Adipocyte (in vitro differentiated cells): Measurements from ENCODE around the gene DOCK3.
"Not testable (repeated sequence)": the region's sequence is repeated elsewhere in the genome, so short reads cannot be mapped to it uniquely, and the experiment has no call there.

Experiments used
- DNase-seq: peaks from one replicate; pipeline ENCODE4 v3.0.0-alpha.2; 2015; ENCODE audit warnings: low read depth
- H3K27me3 ChIP-seq: replicated peaks from 2 replicates; pipeline ENCODE4 v1.7.0; 2013; ENCODE audit warnings: mild to moderate bottlenecking, low read length, moderate library complexity; ENCODE audit not compliant: control insufficient read depth, insufficient read depth
- H3K36me3 ChIP-seq: 2 replicates; pipeline ENCODE4 v1.7.0; 2013; ENCODE audit warnings: low read length, mild to moderate bottlenecking, moderate library complexity; ENCODE audit not compliant: control insufficient read depth, insufficient read depth, severe bottlenecking
- H3K4me1 ChIP-seq: 2 replicates; pipeline ENCODE4 v1.7.0; 2013; ENCODE audit warnings: mild to moderate bottlenecking, low read length, moderate library complexity; ENCODE audit not compliant: control insufficient read depth, insufficient read depth
- H3K4me3 ChIP-seq: 2 replicates; pipeline ENCODE4 v1.7.0; 2013; ENCODE audit warnings: mild to moderate bottlenecking, low read length, moderate library complexity
- H3K9ac ChIP-seq: 2 replicates; pipeline ENCODE4 v1.7.0; 2013; ENCODE audit warnings: mild to moderate bottlenecking, low read length, moderate library complexity
- H3K9me3 ChIP-seq: 2 replicates; pipeline ENCODE4 v1.7.0; 2013; ENCODE audit warnings: mild to moderate bottlenecking, low read length, moderate library complexity; ENCODE audit not compliant: control insufficient read depth

Gene DOCK3

GRCh38 chr3:50850639-50851511, 176.1 kb downstream of the DOCK3 start:
- Histone ChIP-seq H3K36me3 (no peaks in the 10 kb centered on the region), H3K9me3 (peaks cover 9% of the 10 kb centered on the region), H3K9ac (no peak overlapping the region), H3K27me3 (no peaks in the 10 kb centered on the region), H3K4me1 (no peaks in the 10 kb centered on the region), H3K4me3 (no peak overlapping the region)
- no peak for DNase-seq

DNA sequence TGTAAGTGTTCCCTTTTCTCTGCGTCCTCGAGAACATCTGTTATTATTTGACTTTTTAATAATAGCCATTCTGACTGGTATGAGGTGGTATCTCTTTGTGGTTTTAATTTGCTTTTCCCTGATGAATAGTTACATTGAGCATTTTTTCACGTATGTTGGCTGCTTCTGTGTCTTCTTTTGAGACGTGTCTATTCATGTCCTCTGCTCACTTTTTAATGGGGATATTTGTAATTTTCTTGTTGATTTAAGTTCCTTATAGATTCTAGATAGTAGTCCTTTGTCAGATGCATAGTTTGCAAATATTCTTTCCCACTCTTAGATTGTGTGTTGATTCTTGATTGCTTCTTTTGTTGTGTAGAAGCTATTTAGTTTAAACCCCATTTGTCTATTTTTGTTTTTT, 179.2 kb downstream of the DOCK3 start:
- DNase-seq, result no peak
- Histone ChIP-seq H3K4me3 (no peak overlapping the region), H3K9me3 (peaks cover 3% of the 10 kb centered on the region)

GRCh38 chr3:50862221-50862620, 187.5 kb downstream of the DOCK3 start:
- H3K27me3 ChIP-seq, result no peaks in the 10 kb centered on the region
- H3K9ac ChIP-seq, result no peak overlapping the region
- no peak for DNase-seq
- no peaks in the 10 kb centered on the region for H3K4me1 ChIP-seq
- H3K4me3 ChIP-seq, result no peak overlapping the region
- no peaks in the 10 kb centered on the region for H3K36me3 ChIP-seq
- peaks cover 7% of the 10 kb centered on the region for H3K9me3 ChIP-seq

More for the DNA sequence above, 179.2 kb downstream of the DOCK3 start:
- no peaks in the 10 kb centered on the region for H3K27me3 ChIP-seq
- H3K4me1 ChIP-seq, result no peaks in the 10 kb centered on the region
- H3K36me3 ChIP-seq, result no peaks in the 10 kb centered on the region
- H3K9ac ChIP-seq, result no peak overlapping the region

GRCh38 chr3:50873376-50874157, 198.8 kb downstream of the DOCK3 start:
- no peak for DNase-seq
- H3K4me1 ChIP-seq, result peaks cover 3% of the 10 kb centered on the region
- H3K36me3 ChIP-seq, result no peaks in the 10 kb centered on the region
- no peaks in the 10 kb centered on the region for H3K27me3 ChIP-seq
- no peak overlapping the region for H3K4me3 ChIP-seq
- peaks cover 12% of the 10 kb centered on the region for H3K9me3 ChIP-seq
- H3K9ac ChIP-seq, result no peak overlapping the region

GRCh38 chr3:50874876-50875275, 200.1 kb downstream of the DOCK3 start:
- not testable (repeated sequence) for DNase-seq, H3K4me3 ChIP-seq, H3K36me3 ChIP-seq, H3K4me1 ChIP-seq, H3K9ac ChIP-seq, H3K27me3 ChIP-seq
- peaks cover 12% of the 10 kb centered on the region for H3K9me3 ChIP-seq

GRCh38 chr3:50876947-50877346, 202.2 kb downstream of the DOCK3 start:
- H3K4me1 ChIP-seq, result peaks cover 3% of the 10 kb centered on the region
- peaks cover 4% of the 10 kb centered on the region for H3K9me3 ChIP-seq
- DNase-seq, result no peak
- no peak overlapping the region for H3K9ac ChIP-seq
- no peaks in the 10 kb centered on the region for H3K27me3 ChIP-seq
- no peak overlapping the region for H3K4me3 ChIP-seq
- H3K36me3 ChIP-seq, result no peaks in the 10 kb centered on the region

DNA sequence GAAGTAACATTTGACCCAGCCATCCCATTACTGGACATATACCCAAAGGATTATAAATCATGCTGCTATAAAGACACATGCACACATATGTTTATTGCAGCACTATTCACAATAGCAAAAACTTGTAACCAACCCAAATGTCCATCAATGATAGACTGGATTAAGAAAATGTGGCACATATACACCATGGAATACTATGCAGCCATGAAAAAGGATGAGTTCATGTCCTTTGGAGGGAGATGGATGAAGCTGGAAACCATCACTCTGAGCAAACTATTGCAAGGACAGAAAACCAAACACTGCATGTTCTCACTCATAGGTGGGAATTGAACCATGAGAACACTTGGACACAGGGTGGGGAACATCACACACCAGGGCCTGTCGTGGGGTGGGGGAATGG, 208.0 kb downstream of the DOCK3 start:
- H3K9ac ChIP-seq, H3K36me3 ChIP-seq: not testable (repeated sequence)

DNA sequence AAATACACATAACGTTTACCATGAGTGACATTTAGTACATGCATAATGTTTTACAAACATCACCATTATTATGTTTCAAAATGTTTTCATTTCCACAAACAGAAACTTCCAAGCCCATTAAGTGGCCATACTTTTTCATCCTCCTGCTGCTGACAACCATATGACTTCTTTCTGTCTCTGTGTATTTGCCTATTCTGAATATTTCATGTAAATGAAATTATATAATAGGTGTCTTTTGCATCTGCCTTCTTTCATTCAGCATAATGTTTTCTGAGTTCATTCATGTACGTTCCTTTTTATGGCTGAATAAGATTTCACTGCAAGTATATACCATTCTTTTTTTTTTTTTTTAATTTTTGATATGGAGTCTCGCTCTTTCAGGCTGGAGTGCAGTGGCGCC, 209.0 kb downstream of the DOCK3 start:
- Histone ChIP-seq H3K9me3 (no peaks in the 10 kb centered on the region), H3K9ac (no peak overlapping the region), H3K4me3 (no peak overlapping the region), H3K4me1 (no peaks in the 10 kb centered on the region), H3K27me3 (no peaks in the 10 kb centered on the region), H3K36me3 (no peaks in the 10 kb centered on the region)
- DNase-seq, result no peak

More for the DNA sequence above, 208.0 kb downstream of the DOCK3 start:
- not testable (repeated sequence) for DNase-seq, H3K27me3 ChIP-seq, H3K9me3 ChIP-seq, H3K4me3 ChIP-seq, H3K4me1 ChIP-seq

DNA sequence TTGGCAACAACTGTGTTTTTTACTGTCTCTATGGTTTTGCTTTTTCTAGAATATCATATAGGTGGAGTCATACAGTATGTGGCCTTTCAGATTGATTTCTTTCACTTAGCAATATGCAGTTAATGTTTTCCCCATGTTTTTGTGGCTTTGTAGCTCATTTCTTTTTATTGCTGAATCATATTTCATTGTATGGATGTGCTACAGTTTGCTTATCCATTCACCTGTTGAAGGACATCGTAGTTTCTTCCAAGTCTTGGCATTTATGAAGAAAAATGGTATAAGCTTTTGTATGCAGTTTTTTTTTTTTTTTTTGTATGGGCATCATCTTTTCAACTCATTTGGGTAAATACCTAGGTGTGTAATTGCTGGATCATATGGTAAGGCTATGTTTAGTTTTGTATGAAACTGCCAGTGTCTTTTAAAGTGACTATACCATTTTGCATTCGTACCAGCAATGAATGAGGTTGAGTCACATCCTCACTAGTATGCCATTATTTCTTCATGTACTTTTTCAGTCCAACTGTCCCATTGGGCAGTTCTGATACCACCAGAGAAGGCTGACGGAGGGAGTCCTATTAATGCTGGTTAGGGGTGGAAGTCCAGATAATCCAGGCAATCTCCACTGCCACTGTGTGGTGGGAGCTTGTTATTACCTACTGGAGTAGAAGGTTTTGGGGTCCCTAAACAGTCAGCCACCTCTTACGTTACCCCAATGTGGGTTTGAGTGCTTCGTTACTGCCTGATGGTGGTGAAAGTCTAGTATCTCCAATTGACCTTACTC, 210.5 kb downstream of the DOCK3 start:
- Histone ChIP-seq H3K4me3 (no peak overlapping the region), H3K9ac (no peak overlapping the region), H3K4me1 (no peaks in the 10 kb centered on the region), H3K36me3 (no peaks in the 10 kb centered on the region), H3K9me3 (no peaks in the 10 kb centered on the region), H3K27me3 (no peaks in the 10 kb centered on the region)
- no peak for DNase-seq

GRCh38 chr3:50890688-50891344, 216.1 kb downstream of the DOCK3 start:
- no peaks in the 10 kb centered on the region for H3K27me3 ChIP-seq
- H3K9ac ChIP-seq, result no peak overlapping the region
- H3K4me3 ChIP-seq, result no peak overlapping the region
- no peaks in the 10 kb centered on the region for H3K36me3 ChIP-seq
- DNase-seq, result no peak
- H3K4me1 ChIP-seq, result no peaks in the 10 kb centered on the region
- H3K9me3 ChIP-seq, result peaks cover 5% of the 10 kb centered on the region
